ENCODE measurements around the gene TRAF3.
"Not testable (repeated sequence)": the region's sequence is repeated elsewhere in the genome, so short reads cannot be mapped to it uniquely, and the experiment has no call there.

The TRAF3 gene

DNA sequence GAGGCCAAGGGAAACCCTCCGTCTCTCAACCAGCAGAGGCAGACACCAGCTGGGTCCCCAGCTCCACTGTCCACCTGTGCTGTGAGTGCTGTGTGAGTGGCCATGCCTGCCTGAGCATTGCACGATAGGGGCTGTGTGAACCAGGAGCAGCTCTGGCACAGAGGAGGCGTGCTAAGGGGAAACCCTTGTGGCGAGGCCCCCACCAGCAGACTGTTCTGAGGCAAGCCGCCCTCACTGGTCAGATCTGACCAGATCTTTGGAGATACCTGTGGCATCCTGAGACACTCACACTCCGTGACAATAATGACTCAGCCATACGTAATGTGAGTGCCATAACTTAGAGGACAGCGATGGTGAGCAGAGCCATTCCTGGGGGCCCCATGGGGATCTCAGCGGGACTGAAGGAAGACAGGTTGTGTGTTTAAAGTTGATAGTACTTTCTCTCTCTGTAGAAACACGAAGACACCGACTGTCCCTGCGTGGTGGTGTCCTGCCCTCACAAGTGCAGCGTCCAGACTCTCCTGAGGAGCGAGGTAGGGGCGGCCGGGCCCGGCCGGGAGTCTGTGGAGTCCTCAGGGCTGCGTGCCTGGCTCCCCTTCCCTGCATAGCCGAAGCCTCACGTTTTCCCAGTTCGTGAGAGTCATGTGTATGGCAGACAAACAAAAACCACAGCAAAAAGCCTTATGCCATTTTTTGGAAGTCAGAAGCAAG lies 108.6 kb downstream of the TRAF3 start:
- Mint-ChIP-seq H3K4me1 (peaks cover 8% of the 10 kb centered on the region), H3K27ac (peak overlapping the region; percentile 47), H3K9me3 (no peaks in the 10 kb centered on the region), H3K36me3 (peaks cover 23% of the 10 kb centered on the region), H3K4me3 (no peak overlapping the region), H3K27me3 (no peaks in the 10 kb centered on the region)
- ATAC-seq (ENCODE audit: low read depth) (no peak), DNase-seq (ENCODE audit: low spot score in 2 of 2) (no peak)

DNA sequence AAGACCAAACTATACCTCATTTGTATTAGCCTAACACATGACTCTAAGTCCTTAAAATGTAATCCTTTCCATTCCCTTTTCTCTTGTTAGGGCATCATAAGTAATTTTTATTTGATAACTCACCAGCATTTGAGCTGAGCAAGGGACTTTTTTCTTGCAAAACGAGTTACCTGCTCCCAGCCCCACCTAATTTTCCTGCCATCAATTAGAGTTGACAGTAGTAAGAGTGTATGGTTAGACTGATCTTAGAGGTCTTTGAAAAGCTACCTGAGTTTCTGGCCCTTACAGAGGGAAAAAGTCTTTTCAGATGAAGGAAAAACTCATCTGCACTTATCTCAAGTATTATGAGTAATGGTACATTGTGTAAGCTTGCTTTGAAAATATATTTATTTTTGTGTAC lies 111.5 kb downstream of the TRAF3 start:
- Mint-ChIP-seq H3K27ac (no peak overlapping the region), H3K4me1 (no peaks in the 10 kb centered on the region), H3K36me3 (peaks cover 18% of the 10 kb centered on the region), H3K27me3 (no peaks in the 10 kb centered on the region), H3K9me3 (no peaks in the 10 kb centered on the region), H3K4me3 (no peak overlapping the region)
- ATAC-seq (ENCODE audit: low read depth) (no peak), DNase-seq (ENCODE audit: low spot score in 2 of 2) (no peak)

DNA sequence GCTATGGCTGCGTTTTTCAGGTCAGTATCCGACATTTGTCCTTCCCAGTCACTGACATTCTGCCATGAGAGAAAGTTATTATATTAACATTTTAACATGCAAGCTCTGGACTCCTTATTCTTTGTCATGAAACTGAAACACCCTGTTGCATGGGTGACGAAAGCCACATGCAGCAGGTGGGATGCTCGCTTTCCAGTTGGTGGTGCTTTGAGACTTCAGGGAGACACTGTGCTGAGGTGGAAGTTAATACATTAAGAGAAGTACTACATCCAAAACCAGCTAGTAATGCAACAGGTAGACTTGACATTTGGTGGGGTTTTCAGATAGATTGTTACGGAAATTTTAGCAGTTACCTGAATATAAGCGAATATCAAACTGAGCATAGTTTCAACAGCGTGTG lies 112.4 kb downstream of the TRAF3 start:
- DNase-seq (ENCODE audit: low spot score in 2 of 2), result no peak
- H3K4me1 Mint-ChIP-seq, result no peaks in the 10 kb centered on the region

DNA sequence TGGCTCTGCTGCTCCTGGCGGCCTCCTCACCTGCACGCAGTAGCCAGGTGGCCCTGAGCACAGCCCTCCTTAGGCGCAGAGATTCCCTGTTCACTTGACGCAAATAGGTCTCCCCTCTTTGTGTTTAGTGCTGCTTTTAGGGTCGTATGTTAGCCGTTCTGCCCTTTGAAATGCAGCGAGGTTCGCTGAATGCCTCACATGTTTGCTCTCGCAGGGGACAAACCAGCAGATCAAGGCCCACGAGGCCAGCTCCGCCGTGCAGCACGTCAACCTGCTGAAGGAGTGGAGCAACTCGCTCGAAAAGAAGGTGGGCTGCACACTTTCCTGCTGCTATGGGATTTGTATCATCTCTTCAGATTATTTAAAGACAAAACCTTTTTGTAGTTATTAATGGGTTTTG lies 113.9 kb downstream of the TRAF3 start:
- Mint-ChIP-seq H3K36me3 (peaks cover 17% of the 10 kb centered on the region), H3K9me3 (no peaks in the 10 kb centered on the region), H3K27me3 (no peaks in the 10 kb centered on the region), H3K4me3 (no peak overlapping the region), H3K27ac (no peak overlapping the region), H3K4me1 (peaks cover under 1% of the 10 kb centered on the region)
- DNase-seq (ENCODE audit: low spot score in 2 of 2) (no peak), ATAC-seq (ENCODE audit: low read depth) (no peak)

More for the DNA sequence above, 112.4 kb downstream of the TRAF3 start:
- no peak for ATAC-seq (ENCODE audit: low read depth)
- Mint-ChIP-seq H3K27ac (no peak overlapping the region), H3K9me3 (no peaks in the 10 kb centered on the region), H3K4me3 (no peak overlapping the region), H3K36me3 (peaks cover 15% of the 10 kb centered on the region), H3K27me3 (no peaks in the 10 kb centered on the region)

DNA sequence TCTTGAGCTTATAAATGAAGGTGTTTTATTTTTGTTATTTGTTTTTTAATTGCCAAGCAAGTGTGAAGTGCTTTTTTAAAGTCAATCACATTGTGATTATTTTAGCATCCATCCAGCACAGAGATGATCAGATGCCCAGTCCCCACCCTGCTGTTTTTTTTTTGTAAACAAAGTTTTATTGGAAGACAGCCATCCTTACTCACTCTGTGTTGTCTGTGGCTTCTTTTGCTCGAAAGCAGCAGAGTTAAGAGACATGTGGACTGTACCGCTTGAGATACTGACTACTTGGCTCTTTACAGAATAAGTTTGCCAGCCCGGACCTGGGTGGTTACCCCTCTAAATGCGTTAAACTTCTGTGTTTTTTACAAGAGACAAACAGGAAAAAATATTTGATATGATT lies 114.3 kb downstream of the TRAF3 start:
- Mint-ChIP-seq H3K27me3 (no peaks in the 10 kb centered on the region), H3K9me3 (no peaks in the 10 kb centered on the region), H3K4me3 (no peak overlapping the region), H3K36me3 (peaks cover 16% of the 10 kb centered on the region), H3K27ac (no peak overlapping the region), H3K4me1 (peaks cover 3% of the 10 kb centered on the region)
- ATAC-seq (ENCODE audit: low read depth) (no peak), DNase-seq (ENCODE audit: low spot score in 2 of 2) (no peak)

DNA sequence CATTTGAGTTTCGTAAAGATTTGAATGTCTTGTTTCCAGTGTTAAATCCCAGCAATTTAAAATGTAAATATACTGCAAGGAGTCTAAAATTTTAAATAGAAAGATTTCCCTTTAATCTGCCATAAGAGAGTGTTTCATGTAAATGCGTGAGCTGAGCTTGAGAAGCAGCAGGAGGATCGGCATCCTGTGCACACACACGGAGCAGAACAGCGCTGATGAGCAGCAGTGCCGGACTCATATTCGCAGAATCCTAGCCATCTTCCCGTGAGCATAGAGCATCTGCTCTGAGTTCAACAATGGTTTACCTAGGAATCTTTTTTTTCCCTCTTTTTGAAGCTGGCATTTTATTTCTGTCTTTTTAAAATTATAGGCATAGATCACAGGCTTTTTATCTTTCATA lies 115.4 kb downstream of the TRAF3 start:
- DNase-seq (ENCODE audit: low spot score in 2 of 2) (no peak), ATAC-seq (ENCODE audit: low read depth) (no peak)
- no peaks in the 10 kb centered on the region for H3K27me3 Mint-ChIP-seq
- no peak overlapping the region for H3K27ac Mint-ChIP-seq
- H3K36me3 Mint-ChIP-seq, result peaks cover 13% of the 10 kb centered on the region
- no peaks in the 10 kb centered on the region for H3K9me3 Mint-ChIP-seq
- peaks cover 5% of the 10 kb centered on the region for H3K4me1 Mint-ChIP-seq
- H3K4me3 Mint-ChIP-seq, result no peak overlapping the region

DNA sequence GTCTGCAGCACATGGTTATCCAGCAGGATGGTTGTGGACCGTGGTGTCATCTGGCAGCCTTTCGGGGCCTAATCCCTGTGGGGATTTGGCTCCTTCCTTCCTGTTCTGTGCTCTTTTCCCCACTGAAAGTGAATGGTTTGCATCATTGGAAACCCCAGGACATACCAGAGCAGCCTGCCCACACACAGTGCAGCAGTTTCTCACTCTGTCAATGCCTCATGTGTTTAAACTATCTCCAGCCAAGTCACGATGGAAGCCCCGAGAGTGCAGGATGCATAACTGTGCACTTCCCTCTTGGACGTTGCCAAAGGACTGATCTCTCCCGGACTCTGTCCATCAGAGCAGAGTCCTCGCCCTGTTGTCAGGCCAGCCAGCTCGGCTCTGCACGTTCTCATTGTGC lies 116.2 kb downstream of the TRAF3 start:
- no peak overlapping the region for H3K4me3 Mint-ChIP-seq
- no peaks in the 10 kb centered on the region for H3K27me3 Mint-ChIP-seq
- peak overlapping the region; percentile 39 for H3K27ac Mint-ChIP-seq
- H3K4me1 Mint-ChIP-seq, result peaks cover 10% of the 10 kb centered on the region
- ATAC-seq (ENCODE audit: low read depth), result no peak
- DNase-seq (ENCODE audit: low spot score in 2 of 2), result no peak
- no peaks in the 10 kb centered on the region for H3K9me3 Mint-ChIP-seq
- H3K36me3 Mint-ChIP-seq, result peaks cover 8% of the 10 kb centered on the region

DNA sequence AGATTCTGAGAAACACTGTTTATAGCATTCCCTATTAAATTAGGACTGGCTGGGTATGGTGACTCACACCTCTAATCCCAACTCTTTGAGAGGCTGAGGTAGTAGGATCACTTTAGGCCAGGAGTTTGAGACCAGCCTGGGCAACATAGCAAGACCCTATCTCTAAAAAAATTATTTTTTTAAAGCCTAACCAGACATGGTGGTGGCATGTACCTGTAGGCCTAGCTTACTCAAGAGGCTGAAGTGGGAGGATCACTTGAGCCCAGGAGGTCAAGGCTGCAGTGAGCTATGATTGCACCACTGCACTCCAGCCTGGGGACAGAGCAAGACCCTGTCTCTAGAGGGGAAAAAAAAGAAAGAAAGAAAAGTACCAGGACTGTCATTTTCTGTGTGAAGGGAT lies 119.5 kb downstream of the TRAF3 start:
- H3K4me1 Mint-ChIP-seq, result peaks cover 28% of the 10 kb centered on the region
- DNase-seq (ENCODE audit: low spot score in 2 of 2); H3K9me3 Mint-ChIP-seq; H3K4me3 Mint-ChIP-seq; ATAC-seq (ENCODE audit: low read depth); H3K27me3 Mint-ChIP-seq; H3K27ac Mint-ChIP-seq: not testable (repeated sequence)
- peaks cover 10% of the 10 kb centered on the region for H3K36me3 Mint-ChIP-seq

DNA sequence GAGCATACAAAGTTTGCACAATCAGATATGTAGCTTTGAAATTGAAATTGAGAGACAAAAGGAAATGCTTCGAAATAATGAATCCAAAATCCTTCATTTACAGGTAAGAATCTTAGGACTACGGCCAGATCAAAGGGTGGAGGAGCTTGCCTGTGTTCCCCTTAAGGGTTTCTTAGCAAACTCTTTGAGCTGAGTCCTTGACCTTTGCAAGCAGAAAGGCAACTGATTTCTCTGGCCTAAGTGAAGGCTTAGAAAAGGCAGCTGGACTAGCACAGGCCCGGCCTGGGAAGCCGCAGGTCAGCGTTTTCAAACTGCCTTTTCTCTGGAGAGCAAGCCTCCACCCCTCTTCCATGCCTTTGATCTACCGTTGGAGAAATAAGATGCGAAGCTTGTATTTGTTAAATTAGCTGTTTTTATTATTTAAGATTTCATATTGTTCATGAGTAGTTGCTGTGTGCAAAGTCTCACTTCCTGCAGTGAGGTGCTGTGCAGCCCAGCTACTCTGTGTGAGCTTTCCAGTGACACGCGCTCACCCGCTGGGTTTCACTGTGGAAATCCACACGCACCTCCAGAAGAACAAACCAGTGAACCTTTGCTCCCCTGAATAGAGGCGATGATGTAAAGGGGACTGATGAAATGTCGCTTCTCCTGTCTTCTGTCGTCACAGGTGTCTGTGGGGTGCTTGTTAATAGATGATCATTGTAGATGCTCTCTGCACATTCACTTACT lies 120.2 kb downstream of the TRAF3 start:
- DNase-seq (ENCODE audit: low spot score in 2 of 2), result no peak
- no peak for ATAC-seq (ENCODE audit: low read depth)
- H3K27ac Mint-ChIP-seq, result peak overlapping the region; percentile 93
- H3K4me3 Mint-ChIP-seq, result no peak overlapping the region
- H3K27me3 Mint-ChIP-seq, result no peaks in the 10 kb centered on the region
- peaks cover 11% of the 10 kb centered on the region for H3K36me3 Mint-ChIP-seq
- peaks cover 35% of the 10 kb centered on the region for H3K4me1 Mint-ChIP-seq
- no peaks in the 10 kb centered on the region for H3K9me3 Mint-ChIP-seq

DNA sequence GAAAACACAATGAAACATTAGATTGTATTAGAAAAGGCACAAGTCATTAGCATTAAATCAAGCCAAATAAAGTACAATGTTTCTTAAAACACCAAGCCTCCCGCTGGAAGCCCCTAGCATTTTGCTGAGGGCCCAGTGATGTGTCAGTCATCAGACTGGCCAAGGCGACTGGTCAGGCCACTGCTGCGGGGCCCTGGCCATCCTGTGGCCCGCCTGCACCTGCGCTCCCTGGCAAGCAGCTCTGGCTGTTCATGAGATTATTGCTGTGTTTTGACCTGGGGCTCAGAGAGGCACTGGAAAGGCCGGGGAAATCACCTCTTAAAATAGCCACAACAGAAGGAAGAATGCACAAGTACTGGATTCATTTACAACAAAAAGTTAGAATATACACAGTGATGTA lies 121.0 kb downstream of the TRAF3 start:
- DNase-seq (ENCODE audit: low spot score in 2 of 2) (no peak), ATAC-seq (ENCODE audit: low read depth) (no peak)
- Mint-ChIP-seq H3K27ac (peak overlapping the region; percentile 93), H3K4me1 (peaks cover 43% of the 10 kb centered on the region), H3K27me3 (no peaks in the 10 kb centered on the region), H3K9me3 (no peaks in the 10 kb centered on the region), H3K36me3 (peaks cover 16% of the 10 kb centered on the region), H3K4me3 (peak overlapping the region; percentile 61)

DNA sequence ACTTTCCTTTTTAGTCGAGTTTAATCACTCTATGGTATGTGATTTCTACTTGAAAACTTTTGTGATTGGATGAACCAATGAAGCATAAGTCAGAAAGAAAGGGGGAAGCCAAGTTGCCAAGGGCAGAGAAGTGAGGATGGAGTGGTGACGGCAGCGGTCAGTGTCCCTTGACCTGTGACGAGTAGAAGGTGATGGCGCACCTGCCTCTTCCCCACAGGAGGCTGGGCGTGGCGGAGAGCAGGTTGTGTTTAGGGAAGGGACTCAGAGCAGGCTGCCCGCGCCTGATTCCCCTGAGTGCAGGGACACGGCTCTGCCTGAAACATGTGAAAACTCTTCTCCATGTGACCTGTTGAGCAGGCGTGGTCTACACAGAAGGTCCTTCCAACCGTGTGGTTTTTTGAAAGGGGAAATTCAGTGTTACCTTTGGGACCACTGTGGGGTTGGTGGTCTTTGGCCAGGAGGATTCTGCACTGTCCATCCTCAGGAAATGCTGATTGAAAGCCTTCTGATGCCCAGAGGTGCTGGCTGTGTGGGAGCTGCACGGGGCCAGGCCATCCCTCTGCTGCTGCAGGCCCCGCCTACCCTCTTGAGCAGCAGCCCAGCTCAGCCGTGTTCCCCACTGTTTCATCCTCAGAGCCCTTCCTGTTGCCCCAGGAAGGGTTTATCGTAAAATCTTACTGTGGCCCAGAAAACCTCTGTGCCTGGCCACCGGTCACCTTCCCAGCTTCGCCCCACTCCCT lies 121.7 kb downstream of the TRAF3 start:
- Mint-ChIP-seq H3K4me3 (peak overlapping the region; percentile 61), H3K27ac (peak overlapping the region; percentile 93), H3K9me3 (no peaks in the 10 kb centered on the region), H3K27me3 (no peaks in the 10 kb centered on the region), H3K4me1 (peaks cover 46% of the 10 kb centered on the region), H3K36me3 (peaks cover 21% of the 10 kb centered on the region)
- ATAC-seq (ENCODE audit: low read depth) (peak; percentile 19), DNase-seq (ENCODE audit: low spot score in 2 of 2) (peak in 1 of 2 donors; percentile 37)

DNA sequence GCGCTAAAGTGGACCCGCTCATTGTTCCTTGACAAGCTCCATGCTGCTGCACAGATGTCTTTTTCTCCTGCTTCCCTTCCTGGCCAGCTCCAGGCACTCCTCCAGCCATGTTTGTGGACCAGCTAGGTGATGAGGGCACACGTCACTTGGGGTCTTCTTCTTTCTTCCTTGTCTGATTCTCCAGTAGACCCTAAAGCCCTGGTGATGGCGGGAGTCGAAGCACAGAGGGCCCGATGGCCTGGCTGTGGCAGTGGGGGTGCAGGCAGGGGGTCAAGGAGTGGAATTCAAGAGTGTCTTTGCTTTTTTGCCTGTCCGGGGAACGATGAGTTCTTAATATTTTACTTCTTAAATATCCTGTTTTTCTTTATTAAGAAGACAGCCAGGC lies 122.3 kb downstream of the TRAF3 start:
- DNase-seq (ENCODE audit: low spot score in 2 of 2), result no peak
- H3K27ac Mint-ChIP-seq, result peak overlapping the region; percentile 93
- ATAC-seq (ENCODE audit: low read depth), result no peak
- peak overlapping the region; percentile 41 for H3K4me3 Mint-ChIP-seq
- H3K36me3 Mint-ChIP-seq, result peaks cover 21% of the 10 kb centered on the region
- no peaks in the 10 kb centered on the region for H3K27me3 Mint-ChIP-seq
- H3K9me3 Mint-ChIP-seq, result no peaks in the 10 kb centered on the region
- peaks cover 46% of the 10 kb centered on the region for H3K4me1 Mint-ChIP-seq

DNA sequence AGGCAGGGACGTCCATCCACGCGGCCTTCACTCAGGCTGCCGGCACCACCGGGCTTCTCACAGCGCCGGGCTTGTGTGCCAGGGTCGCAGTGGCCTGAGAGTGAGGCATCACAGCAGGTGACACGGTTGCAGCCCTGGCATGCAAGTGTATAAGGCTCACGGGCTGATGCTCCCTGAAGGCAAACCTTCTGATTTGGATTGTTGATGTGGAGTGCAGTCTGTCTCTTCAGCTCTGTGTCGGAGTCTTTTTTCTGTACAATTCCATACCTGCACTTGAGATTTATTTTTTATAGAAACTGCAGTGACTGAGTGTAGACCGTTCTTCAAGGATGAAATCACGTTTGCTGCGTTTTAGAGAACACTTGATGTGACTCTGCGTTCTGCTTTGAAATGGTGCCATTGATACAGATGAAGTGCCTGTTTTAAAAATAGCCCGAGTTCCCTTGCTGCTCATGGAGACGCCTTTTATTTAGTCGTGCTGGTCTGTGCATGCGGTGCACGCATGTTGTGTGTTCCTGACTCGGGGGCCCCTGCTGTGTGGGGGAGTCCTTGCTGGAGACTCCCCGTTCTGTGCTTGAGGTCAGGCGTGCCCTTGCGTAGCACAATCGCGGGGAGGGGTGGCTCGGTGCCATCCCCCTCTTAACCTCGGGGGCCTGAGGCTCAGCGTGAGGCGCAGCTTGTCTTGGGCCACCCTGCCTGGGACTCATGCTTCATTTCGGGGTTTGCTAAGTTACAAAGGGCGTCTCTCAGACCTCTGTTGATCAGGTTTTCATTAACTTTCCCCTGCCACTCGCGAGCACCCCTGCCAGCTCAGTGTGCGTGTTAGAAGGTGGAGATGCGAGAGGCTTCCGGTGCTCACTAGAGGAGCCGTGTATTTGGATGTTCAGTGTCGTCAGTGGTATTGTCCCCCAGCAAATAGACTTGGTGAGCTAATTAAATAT lies 123.7 kb downstream of the TRAF3 start:
- peak overlapping the region; percentile 58 for H3K4me3 Mint-ChIP-seq
- peaks cover 23% of the 10 kb centered on the region for H3K36me3 Mint-ChIP-seq
- peak; percentile 67 for ATAC-seq (ENCODE audit: low read depth)
- H3K27ac Mint-ChIP-seq, result peak overlapping the region; percentile 93
- peaks cover 46% of the 10 kb centered on the region for H3K4me1 Mint-ChIP-seq
- no peaks in the 10 kb centered on the region for H3K27me3 Mint-ChIP-seq
- H3K9me3 Mint-ChIP-seq, result no peaks in the 10 kb centered on the region
- peak; percentile 49 to 52 for DNase-seq (ENCODE audit: low spot score in 2 of 2)
